Measurements from ENCODE around the gene SLC25A47.

GRCh38 chr14:100317912-100318808, 5.0 kb upstream of the SLC25A47 start:
- TF ChIP-seq U2AF2 (optimal IDR thresholded peaks at IDR 0.05; ENCODE audit: low read depth, low read length) (no peak), CHD7 (IDR thresholded peaks at IDR 0.05; ENCODE audit: low read depth, low read length) (no peak)

All from K562 (cell line).